ENCODE data around the gene ARHGAP15. TPM values are rescaled to one million over a fixed set of nuclear protein-coding genes. Genes with fewer than 3 reads are reported as not detected.

Gene ARHGAP15
- total RNA-seq, 2 experiments from 2014 or later, result 141 TPM

- POLR2A ChIA-PET, result no interaction called here
- ATAC-seq (ENCODE audit: low read depth) (no peak), DNase-seq (no peak)
- H3K27me3 Mint-ChIP-seq, result no peaks in the 10 kb centered on the region
- peaks cover 5% of the 10 kb centered on the region for H3K4me1 Mint-ChIP-seq
- H3K4me3 Mint-ChIP-seq, result no peak overlapping the region
- peaks cover 20% of the 10 kb centered on the region for H3K36me3 Mint-ChIP-seq
- H3K9me3 Mint-ChIP-seq, result no peaks in the 10 kb centered on the region
- H3K27ac Mint-ChIP-seq, result no peak overlapping the region
These were observed 159.8 kb downstream of the ARHGAP15 start for GRCh38 chr2:143289025-143289424.

- no peak for ATAC-seq (ENCODE audit: low read depth)
- H3K4me1 Mint-ChIP-seq, result peaks cover 5% of the 10 kb centered on the region
- POLR2A ChIA-PET, result interaction anchor here (0.8 kb wide), 1 partner anchor 1092 kb away, joined by 3 read pairs; no protein-coding TSS in a partner anchor
These were observed 161.0 kb downstream of the ARHGAP15 start for GRCh38 chr2:143290221-143290620.

GRCh38 chr2:143294068-143294467 lies 164.8 kb downstream of the ARHGAP15 start:
- ATAC-seq (ENCODE audit: low read depth) (no peak), DNase-seq (no peak)
- Mint-ChIP-seq H3K4me3 (no peak overlapping the region), H3K4me1 (peaks cover 9% of the 10 kb centered on the region), H3K27me3 (no peaks in the 10 kb centered on the region), H3K9me3 (no peaks in the 10 kb centered on the region), H3K27ac (no peak overlapping the region), H3K36me3 (peaks cover 26% of the 10 kb centered on the region)
- POLR2A ChIA-PET, result no interaction called here

More at GRCh38 chr2:143290221-143290620, 161.0 kb downstream of the ARHGAP15 start:
- no peaks in the 10 kb centered on the region for H3K27me3 Mint-ChIP-seq
- no peak overlapping the region for H3K27ac Mint-ChIP-seq
- DNase-seq, result no peak
- no peak overlapping the region for H3K4me3 Mint-ChIP-seq
- no peaks in the 10 kb centered on the region for H3K9me3 Mint-ChIP-seq
- peaks cover 21% of the 10 kb centered on the region for H3K36me3 Mint-ChIP-seq

- H3K27ac Mint-ChIP-seq, result no peak overlapping the region
- no peak for ATAC-seq (ENCODE audit: low read depth)
- peaks cover 5% of the 10 kb centered on the region for H3K4me1 Mint-ChIP-seq
- no peak overlapping the region for H3K4me3 Mint-ChIP-seq
- no peaks in the 10 kb centered on the region for H3K9me3 Mint-ChIP-seq
- POLR2A ChIA-PET, result no interaction called here
- H3K27me3 Mint-ChIP-seq, result no peaks in the 10 kb centered on the region
- no peak for DNase-seq
- peaks cover 32% of the 10 kb centered on the region for H3K36me3 Mint-ChIP-seq
These were observed 166.9 kb downstream of the ARHGAP15 start for GRCh38 chr2:143296089-143296488.

GRCh38 chr2:143297182-143297581 lies 168.0 kb downstream of the ARHGAP15 start:
- H3K4me1 Mint-ChIP-seq, result peaks cover 5% of the 10 kb centered on the region
- H3K36me3 Mint-ChIP-seq, result peaks cover 31% of the 10 kb centered on the region
- ATAC-seq (ENCODE audit: low read depth), result no peak
- H3K27me3 Mint-ChIP-seq, result no peaks in the 10 kb centered on the region
- no peak for DNase-seq
- H3K27ac Mint-ChIP-seq, result no peak overlapping the region
- H3K4me3 Mint-ChIP-seq, result no peak overlapping the region
- H3K9me3 Mint-ChIP-seq, result no peaks in the 10 kb centered on the region
- POLR2A ChIA-PET, result no interaction called here

- no peaks in the 10 kb centered on the region for H3K27me3 Mint-ChIP-seq
- H3K4me1 Mint-ChIP-seq, result peaks cover 3% of the 10 kb centered on the region
- DNase-seq, result no peak
- peaks cover 44% of the 10 kb centered on the region for H3K36me3 Mint-ChIP-seq
- H3K4me3 Mint-ChIP-seq, result no peak overlapping the region
- no peak overlapping the region for H3K27ac Mint-ChIP-seq
- POLR2A ChIA-PET, result no interaction called here
- peaks cover 6% of the 10 kb centered on the region for H3K9me3 Mint-ChIP-seq
- no peak for ATAC-seq (ENCODE audit: low read depth)
These were observed 171.3 kb downstream of the ARHGAP15 start for GRCh38 chr2:143300536-143300935.

GRCh38 chr2:143311426-143311825 lies 182.2 kb downstream of the ARHGAP15 start:
- no peak for DNase-seq
- Mint-ChIP-seq H3K36me3 (peaks cover 4% of the 10 kb centered on the region), H3K27me3 (no peaks in the 10 kb centered on the region), H3K4me3 (no peak overlapping the region), H3K9me3 (no peaks in the 10 kb centered on the region), H3K4me1 (no peaks in the 10 kb centered on the region), H3K27ac (no peak overlapping the region)
- POLR2A ChIA-PET, result no interaction called here
- no peak for ATAC-seq (ENCODE audit: low read depth)

GRCh38 chr2:143312441-143312840 lies 183.2 kb downstream of the ARHGAP15 start:
- ATAC-seq (ENCODE audit: low read depth), result no peak
- DNase-seq, result no peak
- Mint-ChIP-seq H3K9me3 (no peaks in the 10 kb centered on the region), H3K36me3 (peaks cover 5% of the 10 kb centered on the region), H3K27ac (no peak overlapping the region), H3K4me3 (no peak overlapping the region), H3K27me3 (no peaks in the 10 kb centered on the region), H3K4me1 (no peaks in the 10 kb centered on the region)
- POLR2A ChIA-PET, result no interaction called here

- DNase-seq, result no peak
- no peak overlapping the region for H3K27ac Mint-ChIP-seq
- peaks cover 1% of the 10 kb centered on the region for H3K9me3 Mint-ChIP-seq
- ATAC-seq (ENCODE audit: low read depth), result no peak
- POLR2A ChIA-PET, result no interaction called here
- no peak overlapping the region for H3K4me3 Mint-ChIP-seq
- H3K4me1 Mint-ChIP-seq, result no peaks in the 10 kb centered on the region
- H3K36me3 Mint-ChIP-seq, result peaks cover 12% of the 10 kb centered on the region
- no peaks in the 10 kb centered on the region for H3K27me3 Mint-ChIP-seq
These were observed 184.6 kb downstream of the ARHGAP15 start for GRCh38 chr2:143313861-143314260.

GRCh38 chr2:143321994-143322393 lies 192.8 kb downstream of the ARHGAP15 start:
- no peak for DNase-seq
- H3K9me3 Mint-ChIP-seq, result peaks cover 4% of the 10 kb centered on the region
- no peak overlapping the region for H3K27ac Mint-ChIP-seq
- POLR2A ChIA-PET, result interaction anchor here (0.7 kb wide), 1 partner anchor 65 kb away, joined by 3 read pairs; no protein-coding TSS in a partner anchor
- H3K27me3 Mint-ChIP-seq, result no peaks in the 10 kb centered on the region
- peaks cover 3% of the 10 kb centered on the region for H3K4me1 Mint-ChIP-seq
- peaks cover 42% of the 10 kb centered on the region for H3K36me3 Mint-ChIP-seq
- no peak for ATAC-seq (ENCODE audit: low read depth)
- no peak overlapping the region for H3K4me3 Mint-ChIP-seq

- H3K27ac Mint-ChIP-seq, result peak overlapping the region; percentile 51
- DNase-seq (no peak), ATAC-seq (ENCODE audit: low read depth) (peak; percentile 72)
- no peaks in the 10 kb centered on the region for H3K9me3 Mint-ChIP-seq
- H3K27me3 Mint-ChIP-seq, result no peaks in the 10 kb centered on the region
- H3K36me3 Mint-ChIP-seq, result peaks cover 32% of the 10 kb centered on the region
- POLR2A ChIA-PET, result no interaction called here
- H3K4me1 Mint-ChIP-seq, result peaks cover 23% of the 10 kb centered on the region
- no peak overlapping the region for H3K4me3 Mint-ChIP-seq
These were observed 200.1 kb downstream of the ARHGAP15 start for GRCh38 chr2:143329288-143329687.

- POLR2A ChIA-PET, result no interaction called here
- Mint-ChIP-seq H3K4me3 (no peak overlapping the region), H3K36me3 (peaks cover 35% of the 10 kb centered on the region), H3K4me1 (peaks cover 12% of the 10 kb centered on the region), H3K27ac (no peak overlapping the region), H3K27me3 (no peaks in the 10 kb centered on the region), H3K9me3 (no peaks in the 10 kb centered on the region)
- DNase-seq (no peak), ATAC-seq (ENCODE audit: low read depth) (no peak)
These were observed 204.1 kb downstream of the ARHGAP15 start for GRCh38 chr2:143333168-143333791.

GRCh38 chr2:143333847-143334246 lies 204.6 kb downstream of the ARHGAP15 start:
- Mint-ChIP-seq H3K9me3 (no peaks in the 10 kb centered on the region), H3K27ac (no peak overlapping the region), H3K4me1 (peaks cover 8% of the 10 kb centered on the region), H3K27me3 (no peaks in the 10 kb centered on the region), H3K36me3 (peaks cover 37% of the 10 kb centered on the region), H3K4me3 (no peak overlapping the region)
- no peak for DNase-seq
- POLR2A ChIA-PET, result no interaction called here
- ATAC-seq (ENCODE audit: low read depth), result no peak

- POLR2A ChIA-PET, result no interaction called here
- H3K4me1 Mint-ChIP-seq, result peaks cover 3% of the 10 kb centered on the region
These were observed 205.6 kb downstream of the ARHGAP15 start for GRCh38 chr2:143334837-143335236.

More at GRCh38 chr2:143334837-143335236, 205.6 kb downstream of the ARHGAP15 start:
- no peaks in the 10 kb centered on the region for H3K27me3 Mint-ChIP-seq
- ATAC-seq (ENCODE audit: low read depth), result no peak
- no peak overlapping the region for H3K27ac Mint-ChIP-seq
- H3K36me3 Mint-ChIP-seq, result peaks cover 32% of the 10 kb centered on the region
- H3K9me3 Mint-ChIP-seq, result no peaks in the 10 kb centered on the region
- no peak overlapping the region for H3K4me3 Mint-ChIP-seq
- DNase-seq, result no peak
